NCI-H1105 treated with DMSO at 0.1 percent for 48 hours (cell line): ENCODE measurements around the gene BRD2.

Source experiments
- DNase-seq: peaks from one replicate; lab custom pipeline; 2025; lab: John Stamatoyannopoulos, UW

Gene BRD2

GRCh38 chr6:32949113-32949512, 19.3 kb upstream of the BRD2 start:
- DNase-seq, result no peak

GRCh38 chr6:32950010-32950409, 18.4 kb upstream of the BRD2 start:
- no peak for DNase-seq

- no peak for DNase-seq
These were observed 17.9 kb upstream of the BRD2 start for GRCh38 chr6:32950449-32950848.

- DNase-seq, result peak; percentile 20
These were observed 15.3 kb upstream of the BRD2 start, which contains the start of gene HLA-DMA for GRCh38 chr6:32952817-32953739. Gene HLA-DMA (minus strand): TSS chr6:32953097. CDS start chr6:32953036, 61 bp downstream.

- DNase-seq, result no peak
These were observed 14.6 kb upstream of the BRD2 start for GRCh38 chr6:32953775-32954174.

GRCh38 chr6:32954267-32954666, 14.1 kb upstream of the BRD2 start:
- DNase-seq, result no peak

- peak; percentile 7 for DNase-seq
These were observed 13.2 kb upstream of the BRD2 start for GRCh38 chr6:32954986-32955802.

GRCh38 chr6:32956176-32956575, 12.2 kb upstream of the BRD2 start:
- no peak for DNase-seq

GRCh38 chr6:32960563-32960962, 7.8 kb upstream of the BRD2 start:
- DNase-seq, result no peak

GRCh38 chr6:32962213-32962826, 6.1 kb upstream of the BRD2 start:
- DNase-seq, result no peak

- no peak for DNase-seq
These were observed 4.5 kb upstream of the BRD2 start for GRCh38 chr6:32963866-32964265.

GRCh38 chr6:32964776-32965175, 3.6 kb upstream of the BRD2 start:
- DNase-seq, result no peak

- peak; percentile 80 for DNase-seq
These were observed 973 bp upstream of the BRD2 start for GRCh38 chr6:32967151-32968091.

GRCh38 chr6:32968867-32969684, 682 bp downstream of the BRD2 start:
- DNase-seq, result peak; percentile 71

- peak; percentile 79 for DNase-seq
These were observed 1.5 kb downstream of the BRD2 start for GRCh38 chr6:32969685-32970412.

GRCh38 chr6:32970413-32971241, 2.2 kb downstream of the BRD2 start:
- DNase-seq, result peak; percentile 64

- no peak for DNase-seq
These were observed 2.8 kb downstream of the BRD2 start for GRCh38 chr6:32971242-32971580.

GRCh38 chr6:32971581-32972352, 3.4 kb downstream of the BRD2 start:
- peak; percentile 100 for DNase-seq
